GM18508 (cell line): Measurements from ENCODE around the gene OLFML3.
"Not testable (repeated sequence)": the region's sequence is repeated elsewhere in the genome, so short reads cannot be mapped to it uniquely, and the experiment has no call there.

Source experiments
- ATAC-seq: cut with Tn5 transposase; IDR thresholded peaks from one replicate; pipeline ENCODE4 v1.9.1; 2021; ENCODE audit warnings: moderate number of reproducible peaks; ENCODE audit not compliant: insufficient read depth, unreplicated experiment

Gene OLFML3

DNA sequence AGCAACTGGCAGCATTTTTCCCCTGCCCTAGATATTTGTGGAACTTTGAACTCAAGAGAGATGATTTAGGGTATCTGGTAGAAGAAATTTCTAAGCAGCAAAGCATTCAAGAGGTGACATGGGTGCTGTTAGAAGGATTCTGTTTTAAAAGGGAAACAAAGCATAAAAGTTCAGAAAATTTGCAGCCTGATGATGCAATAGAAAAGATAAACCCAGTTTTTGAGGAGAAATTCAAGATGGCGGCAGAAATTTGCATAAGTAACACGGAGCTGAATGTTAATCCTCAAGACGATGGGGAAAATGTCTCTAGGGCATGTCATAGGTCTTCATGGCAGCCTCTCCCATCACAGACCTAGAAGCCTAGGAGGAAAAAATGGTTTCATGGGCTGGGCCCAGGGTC is 40.5 kb downstream of the OLFML3 start:
- ATAC-seq: not testable (repeated sequence)

DNA sequence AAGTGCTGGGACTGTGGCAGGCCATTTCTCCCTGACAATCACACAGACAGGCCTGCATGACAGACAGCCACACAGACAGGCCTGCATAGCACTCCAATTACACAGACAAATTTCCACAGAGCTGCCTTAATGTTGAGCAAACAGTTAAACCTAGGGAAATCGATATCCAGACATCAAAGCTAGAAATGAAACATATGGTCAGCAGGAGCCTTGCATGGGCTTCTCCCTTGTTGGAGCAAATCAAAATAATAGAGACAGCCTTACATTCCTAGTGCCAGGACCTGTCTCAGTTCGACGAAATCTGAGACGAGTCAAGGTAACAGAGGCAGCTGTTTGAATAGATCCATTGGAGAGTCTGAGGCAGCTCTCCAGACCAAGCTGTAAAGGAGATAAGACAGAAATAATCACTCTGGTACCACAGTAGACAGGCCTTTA is 42.4 kb downstream of the OLFML3 start:
- no peak for ATAC-seq

GRCh38 chr1:114022877-114023276 is 43.6 kb downstream of the OLFML3 start:
- no peak for ATAC-seq

DNA sequence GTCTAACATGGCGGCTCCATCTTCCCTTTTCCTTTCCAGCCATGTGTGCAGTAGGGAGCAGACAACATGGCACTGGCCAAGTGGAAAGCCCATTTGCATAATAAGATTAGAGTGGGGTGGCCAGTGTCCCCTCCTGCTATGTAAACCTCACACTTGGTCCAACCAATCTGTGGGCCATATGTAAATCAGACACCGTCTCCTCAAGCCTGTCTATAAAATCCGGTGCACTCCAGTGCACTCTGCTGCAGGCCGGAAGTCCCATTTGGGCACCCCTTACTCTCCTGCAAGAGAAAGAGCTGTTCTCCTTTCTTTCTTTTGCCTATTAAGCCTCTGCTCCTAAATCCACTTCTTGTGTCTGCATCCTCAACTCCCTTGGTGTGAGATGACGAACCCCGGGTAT is 44.1 kb downstream of the OLFML3 start:
- ATAC-seq: no peak

DNA sequence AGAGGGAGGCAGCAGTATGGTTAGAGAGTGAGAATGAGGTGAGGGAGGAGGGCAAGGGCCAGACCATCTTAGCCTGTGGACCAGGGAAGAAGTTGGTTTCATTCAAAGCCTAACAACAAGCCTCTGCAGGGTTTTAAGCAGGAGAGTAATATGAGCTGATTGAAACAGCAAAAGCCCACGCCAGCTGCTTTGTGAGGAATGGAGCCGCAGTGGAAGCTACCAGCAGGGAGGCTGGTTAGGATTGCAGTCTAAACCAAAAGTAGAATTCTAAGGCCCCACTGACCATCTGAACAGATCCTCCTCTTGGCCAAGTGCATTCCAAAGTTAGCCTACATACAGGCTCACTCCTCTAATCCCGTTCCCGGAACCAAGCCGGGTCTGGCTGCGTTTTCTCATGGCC is 44.8 kb downstream of the OLFML3 start:
- ATAC-seq: no peak

DNA sequence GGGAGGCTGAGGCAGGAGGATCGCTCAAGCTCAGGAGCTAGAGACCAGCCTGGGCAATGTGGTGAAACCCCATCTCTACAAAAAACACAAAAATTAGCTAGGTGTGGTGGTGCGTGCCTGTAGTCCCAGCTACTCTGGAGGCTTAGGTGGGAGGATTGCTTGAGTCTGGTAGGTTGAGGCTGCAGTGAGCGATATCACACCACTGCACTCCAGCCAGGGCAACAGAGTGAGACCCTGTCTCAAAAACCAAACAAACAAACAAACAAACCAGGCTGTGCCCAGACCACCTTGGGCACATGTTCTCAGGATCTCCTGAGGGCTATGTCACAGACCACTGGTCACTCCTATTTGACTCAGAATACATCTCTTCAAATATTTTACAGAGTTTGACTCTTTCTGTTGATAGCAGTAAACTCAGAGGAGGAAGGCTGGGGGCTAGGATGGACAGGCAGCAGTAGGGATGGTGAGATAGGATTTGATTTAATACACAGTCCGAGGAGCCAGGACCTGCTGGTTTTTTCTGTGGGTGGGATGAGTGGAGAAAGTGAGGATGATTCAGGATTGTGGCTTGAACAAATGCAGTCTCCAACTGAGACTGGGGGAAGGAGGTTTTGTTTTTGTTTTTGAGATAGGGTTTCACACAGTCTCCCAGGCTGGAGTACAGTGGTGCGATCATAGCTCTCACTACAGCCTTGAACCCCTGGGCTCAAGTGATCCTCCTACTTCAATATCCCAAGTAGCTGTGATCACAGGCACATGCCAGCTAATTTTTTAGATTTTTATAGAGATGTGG is 46.5 kb downstream of the OLFML3 start:
- no peak for ATAC-seq

GRCh38 chr1:114026797-114027196 is 47.5 kb downstream of the OLFML3 start:
- ATAC-seq: no peak
